SK-N-SH (cell line): ENCODE measurements around the gene SCO1. TPM values are rescaled to one million over a fixed set of nuclear protein-coding genes. Genes with fewer than 3 reads are reported as not detected.

ENCODE experiments used
- CTCF ChIA-PET: fragments of 300-600, 350-600 bp; formaldehyde crosslinking; extraction: SDS; loops from one replicate; lab custom pipeline; 2021; lab: Yijun Ruan, JAX
- POLR2A ChIA-PET: fragments of 350-600 bp; sonication (Branson Sonifier 250); formaldehyde crosslinking; extraction: SDS; loops from one replicate; lab custom pipeline; 2020; ENCODE audit warnings: antibody characterized with exemption, inconsistent platforms; lab: Yijun Ruan, JAX
- DNase-seq: peaks from one replicate; pipeline ENCODE4 v3.0.0; 2012
- H2AFZ ChIP-seq: fragments of 200-600 bp; sonication (generic); 2 replicates; pipeline ENCODE4 v1.8.1; 2016; ENCODE audit warnings: antibody characterized with exemption, mild to moderate bottlenecking, low read depth
- H3F3A ChIP-seq: fragments of 200-600 bp; sonication (generic); replicated peaks from 2 replicates; pipeline ENCODE3; 2016; ENCODE audit warnings: antibody characterized with exemption, mild to moderate bottlenecking; ENCODE audit not compliant: insufficient read depth
- H3K27ac ChIP-seq, 2 experiments: fragments of 200-500 bp in 1 of 2; fragments of 200-600 bp in 1 of 2; sonication (Bioruptor generic) in 1 of 2; sonication (generic), shearing (Covaris generic) in 1 of 2; 2 replicates each; pipeline versions ENCODE4 v1.5.1 to v1.6.1; 2014 to 2016; ENCODE audit warnings: low read depth in 2 of 2, inconsistent platforms in 1 of 2, low read length in 1 of 2, mild to moderate bottlenecking in 1 of 2, mixed read lengths in 1 of 2
- H3K27me3 ChIP-seq: fragments of 200-600 bp; sonication (generic), shearing (Covaris generic); 2 replicates; pipeline ENCODE4 v1.6.1; 2016; ENCODE audit warnings: mixed run types; ENCODE audit not compliant: insufficient read depth
- H3K36me3 ChIP-seq, 2 experiments: fragments of 200-500 bp in 1 of 2; fragments of 200-600 bp in 1 of 2; sonication (Bioruptor generic) in 1 of 2; sonication (generic) in 1 of 2; replicated peaks in 1 of 2; 2 replicates each; pipeline versions ENCODE3 to v1.5.1; 2014 to 2016; ENCODE audit warnings: low read length in 1 of 2, mild to moderate bottlenecking in 1 of 2; ENCODE audit not compliant: insufficient read depth in 2 of 2, control insufficient read depth in 1 of 2
- H3K4me1 ChIP-seq, 2 experiments: fragments of 200-500 bp in 1 of 2; fragments of 200-600 bp in 1 of 2; sonication (Bioruptor generic) in 1 of 2; sonication (generic), shearing (Covaris generic) in 1 of 2; 2 replicates each; pipeline versions ENCODE4 v1.5.1 to v1.6.1; 2014 to 2016; ENCODE audit warnings: low read depth in 1 of 2, low read length in 1 of 2, mixed run types in 1 of 2; ENCODE audit not compliant: insufficient read depth in 2 of 2, control insufficient read depth in 1 of 2
- H3K4me2 ChIP-seq: fragments of 200-600 bp; sonication (generic), shearing (Covaris generic); 2 replicates; pipeline ENCODE4 v1.6.1; 2017; ENCODE audit warnings: mixed run types
- H3K4me3 ChIP-seq, 2 experiments: fragments of 200-500 bp in 1 of 2; fragments of 200-600 bp in 1 of 2; sonication (Bioruptor generic) in 1 of 2; sonication (generic), shearing (Covaris generic) in 1 of 2; 2 replicates each; pipeline versions ENCODE4 v1.5.1 to v1.8.1; 2014 to 2016; ENCODE audit warnings: low read depth in 2 of 2, inconsistent platforms in 1 of 2, low read length in 1 of 2, mild to moderate bottlenecking in 1 of 2, mixed read lengths in 1 of 2, moderate library complexity in 1 of 2
- H3K79me2 ChIP-seq: fragments of 200-600 bp; sonication (generic); 2 replicates; pipeline ENCODE4 v1.8.1; 2017; ENCODE audit warnings: mild to moderate bottlenecking; ENCODE audit not compliant: insufficient read depth
- H3K9ac ChIP-seq: fragments of 200-600 bp; sonication (generic); 2 replicates; pipeline ENCODE4 v1.6.1; 2017; ENCODE audit warnings: mixed run types
- H3K9me2 ChIP-seq: fragments of 200-600 bp; sonication (generic); 2 replicates; pipeline ENCODE4 v1.6.1; 2017; ENCODE audit warnings: mixed run types
- H3K9me3 ChIP-seq: fragments of 200-600 bp; sonication (generic); 2 replicates; pipeline ENCODE4 v1.6.1; 2017; ENCODE audit warnings: mixed run types, mild to moderate bottlenecking, moderate library complexity
- H4K20me1 ChIP-seq: fragments of 200-600 bp; sonication (generic); 2 replicates; pipeline ENCODE4 v1.6.1; 2017; ENCODE audit warnings: mild to moderate bottlenecking, mixed run types; ENCODE audit not compliant: insufficient read depth
- EP300 ChIP-seq, 2 experiments: IDR thresholded peaks; 2 replicates each; pipeline versions ENCODE4 v1.4.0 to v1.6.1; 2012; ENCODE audit warnings: borderline replicate concordance in 1 of 2, low read depth in 1 of 2, low read length in 1 of 2
- EZH2phosphoT487 ChIP-seq: fragments of 200-600 bp; sonication (generic); IDR thresholded peaks from 2 replicates; pipeline ENCODE4 v1.6.1; 2017; ENCODE audit warnings: low read depth, mixed run types, mild to moderate bottlenecking, antibody characterized with exemption, moderate library complexity, borderline replicate concordance
- FOSL2 ChIP-seq: IDR thresholded peaks from 2 replicates; pipeline ENCODE4 v1.4.0; 2012; ENCODE audit warnings: low read depth, mild to moderate bottlenecking, moderate library complexity, borderline replicate concordance
- GABPA ChIP-seq: IDR thresholded peaks from 2 replicates; pipeline ENCODE4 v1.4.0; 2012; ENCODE audit warnings: low read depth, mild to moderate bottlenecking
- MEF2A ChIP-seq: IDR thresholded peaks from 2 replicates; pipeline ENCODE4 v1.4.0; 2012; ENCODE audit warnings: low read depth, borderline replicate concordance
- NFIC ChIP-seq: IDR thresholded peaks from 2 replicates; pipeline ENCODE4 v1.4.0; 2012; ENCODE audit warnings: borderline replicate concordance
- NRF1 ChIP-seq: IDR thresholded peaks from 2 replicates; pipeline ENCODE4 v1.6.1; 2012; ENCODE audit warnings: low read depth, mild to moderate bottlenecking, low read length
- PBX3 ChIP-seq: IDR thresholded peaks from 2 replicates; pipeline ENCODE4; 2012
- REST ChIP-seq: IDR thresholded peaks from 2 replicates; pipeline ENCODE4 v1.6.1; 2012; ENCODE audit warnings: mild to moderate bottlenecking, low read depth, low read length, moderate library complexity
- RXRA ChIP-seq: IDR thresholded peaks from 2 replicates; pipeline ENCODE4 v1.4.0; 2012; ENCODE audit warnings: low read depth, mild to moderate bottlenecking, borderline replicate concordance
- SMC3 ChIP-seq: IDR thresholded peaks from 2 replicates; pipeline ENCODE4 v1.6.1; 2012; ENCODE audit warnings: low read depth, low read length, improper control_type of control experiment
- USF1 ChIP-seq: IDR thresholded peaks from 2 replicates; pipeline ENCODE4 v1.4.0; 2012; ENCODE audit warnings: low read depth, borderline replicate concordance
- YY1 ChIP-seq: IDR thresholded peaks from 2 replicates; pipeline ENCODE4 v1.4.0; 2012; ENCODE audit warnings: low read depth, mild to moderate bottlenecking
- WGBS: methylation state at CpG from one replicate; pipeline ENCODE4 v1.1.6; 2017; ENCODE audit warnings: low lambda C conversion rate; 5-methylcytosine and 5-hydroxymethylcytosine counted together
- polyA plus RNA-seq, 3 experiments: library from polyadenylated mRNA; depleted of rRNA; stranded (reverse); fragments of >200 nt; gene quantifications; 2 replicates each; pipeline ENCODE4 v1.2.3, GENCODE V29; 2012

Gene SCO1
- polyA plus RNA-seq, 1 of the 3 experiments (the other 2 are of a cell fraction): 28.6 TPM

- TF ChIP-seq YY1 (no peak), GABPA (no peak), REST (no peak), EP300 (IDR thresholded peaks at IDR 0.05; ENCODE audit: borderline replicate concordance in 1 of 2, low read depth in 1 of 2, low read length in 1 of 2) (no peak), NFIC (no peak), NRF1 (no peak), RXRA (no peak), USF1 (no peak), SMC3 (no peak), MEF2A (no peak), PBX3 (no peak), FOSL2 (no peak), EZH2phosphoT487 (no peak)
- H3K9me2 ChIP-seq: no peaks in the 10 kb centered on the region
- H3K4me3 ChIP-seq: no peak overlapping the region
- no peak overlapping the region for H3K9ac ChIP-seq
- DNase-seq: no peak
- no peaks in the 10 kb centered on the region for H3K9me3 ChIP-seq
- no peaks in the 10 kb centered on the region for H3K27me3 ChIP-seq
- no peak overlapping the region for H3K4me2 ChIP-seq
- H3K27ac ChIP-seq: no peak overlapping the region
- ChIA-PET POLR2A (no interaction called here), CTCF (no interaction called here)
- 95% methylated on average over 10 of the region's 10 CpGs for WGBS
- no peak overlapping the region for H2AFZ ChIP-seq
- no peaks in the 10 kb centered on the region for H3K79me2 ChIP-seq
- H3F3A ChIP-seq: peaks cover 16% of the 10 kb centered on the region
- no peaks in the 10 kb centered on the region for H4K20me1 ChIP-seq
- peaks cover 0 to 6% of the 10 kb centered on the region in 2 experiments; a peak in 1 of 4 replicates for H3K4me1 ChIP-seq
- no peaks in the 10 kb centered on the region for H3K36me3 ChIP-seq
Observed at GRCh38 chr17:10728331-10728892, 31.1 kb upstream of the SCO1 start.
